GM12891 (cell line): Measurements from ENCODE around the gene PALM2AKAP2.

Source experiments
- PAX5 ChIP-seq: IDR thresholded peaks from 2 replicates; pipeline ENCODE4 v1.6.1; 2011; ENCODE audit warnings: low read length, moderate library complexity, mild to moderate bottlenecking; ENCODE audit not compliant: insufficient read depth, severe bottlenecking
- POLR2A ChIP-seq: IDR thresholded peaks from 2 replicates; pipeline ENCODE4 v1.6.1; 2011; ENCODE audit warnings: low read depth, low read length, control low read depth
- POLR2AphosphoS5 ChIP-seq: IDR thresholded peaks from 2 replicates; pipeline ENCODE4 v1.6.1; 2011; ENCODE audit warnings: low read depth, low read length, control low read depth
- TAF1 ChIP-seq: IDR thresholded peaks from 2 replicates; pipeline ENCODE4 v1.6.1; 2011; ENCODE audit warnings: low read depth, low read length, control low read depth

DNA sequence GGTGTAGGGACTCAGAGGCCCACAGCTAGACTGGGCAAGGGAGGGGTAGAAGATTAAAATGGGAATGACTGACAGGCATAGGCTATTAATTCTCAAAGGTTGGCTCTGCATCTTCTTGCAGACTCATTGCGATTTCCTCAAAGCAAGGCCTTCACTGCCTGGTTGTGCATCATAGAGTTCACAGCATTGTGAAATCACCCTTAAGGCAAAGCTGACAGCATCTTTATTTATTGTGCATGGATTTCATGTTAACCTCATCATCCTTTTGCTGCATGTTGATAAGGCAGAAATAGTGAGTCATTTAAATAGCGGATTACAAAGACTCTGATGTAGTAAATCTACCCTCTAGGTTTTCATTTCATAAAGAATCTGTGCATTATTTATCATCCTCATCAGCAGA, 13.6 kb upstream of the PALM2AKAP2 start:
- TF ChIP-seq POLR2A (no peak), TAF1 (no peak), POLR2AphosphoS5 (no peak), PAX5 (no peak)
